HCEC 1CT (cell line): ENCODE results near the gene TUBAL3.

ENCODE experiments used
- DNase-seq: peaks from one replicate; pipeline ENCODE4 v3.0.0-alpha.2; 2017

The TUBAL3 gene

GRCh38 chr10:5376450-5376849, 28.2 kb downstream of the TUBAL3 start:
- no peak for DNase-seq

GRCh38 chr10:5373891-5374611, 30.6 kb downstream of the TUBAL3 start:
- DNase-seq, result no peak

GRCh38 chr10:5373307-5373706, 31.3 kb downstream of the TUBAL3 start:
- DNase-seq, result no peak

DNA sequence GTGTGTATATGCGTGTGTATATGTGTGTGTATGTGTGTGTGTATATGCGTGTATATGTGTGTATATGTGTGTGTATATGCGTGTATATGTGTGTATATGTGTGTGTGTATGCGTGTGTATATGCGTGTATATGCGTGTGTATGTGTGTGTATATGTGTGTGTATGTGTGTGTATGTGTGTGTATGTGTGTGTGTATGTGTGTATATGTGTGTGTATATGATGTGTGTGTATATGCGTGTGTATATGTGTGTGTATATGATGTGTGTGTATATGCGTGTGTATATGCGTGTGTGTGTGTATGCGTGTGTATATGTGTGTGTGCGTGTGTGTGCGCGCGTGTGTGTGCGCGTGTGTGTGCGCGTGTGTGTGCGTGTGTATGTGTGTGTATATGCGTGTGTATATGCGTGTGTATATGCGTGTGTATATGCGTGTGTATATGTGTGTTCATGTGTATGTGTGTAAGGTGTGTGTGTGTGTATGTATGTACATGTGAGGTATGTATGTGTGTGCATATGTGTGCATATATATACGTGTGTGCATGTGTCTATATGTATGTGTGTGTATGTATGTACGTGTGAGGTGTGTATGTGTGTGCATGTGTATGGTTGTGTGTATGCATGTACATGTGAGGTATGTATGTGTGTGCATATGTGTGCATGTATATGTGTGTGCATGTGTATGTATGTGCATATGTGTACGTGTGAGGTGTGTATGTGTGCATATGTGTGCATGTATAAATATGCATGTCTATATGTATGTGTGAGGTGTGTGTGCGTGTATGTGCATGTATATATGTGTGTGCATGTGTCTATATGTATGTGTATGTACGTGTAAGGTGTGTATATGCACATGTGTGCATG, 33.9 kb downstream of the TUBAL3 start:
- no peak for DNase-seq

DNA sequence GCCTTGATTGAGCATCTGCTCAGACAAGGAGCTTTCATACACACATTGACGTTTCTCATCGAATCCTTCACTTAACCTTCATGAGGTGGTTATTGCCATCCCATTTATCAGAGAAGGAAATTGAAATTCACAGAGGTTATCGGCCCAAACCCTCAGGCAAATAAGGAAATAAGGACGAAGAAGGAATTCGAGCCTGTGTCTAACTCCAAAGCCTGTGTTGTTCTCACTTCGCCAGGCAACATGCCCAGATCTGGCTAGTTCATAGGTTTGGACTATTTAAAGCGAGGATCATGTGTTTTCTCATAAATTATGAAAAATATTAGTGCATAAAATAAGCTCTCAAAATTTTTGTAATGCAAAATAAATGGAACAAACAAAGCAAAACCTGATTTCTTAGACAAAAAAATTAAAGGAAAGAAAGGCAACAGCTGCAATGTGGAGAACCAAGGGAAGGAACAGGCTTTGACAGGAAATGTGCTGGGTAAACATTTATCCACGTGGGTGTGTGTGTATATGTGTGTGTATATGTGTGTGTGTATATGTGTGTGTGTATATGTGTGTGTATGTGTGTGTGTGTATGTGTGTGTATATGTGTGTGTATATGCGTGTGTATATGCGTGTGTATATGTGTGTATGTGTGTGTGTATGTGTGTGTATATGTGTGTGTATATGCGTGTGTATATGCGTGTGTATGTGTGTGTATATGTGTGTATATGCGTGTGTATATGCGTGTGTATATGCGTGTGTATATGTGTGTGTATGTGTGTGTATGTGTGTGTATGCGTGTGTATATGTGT, 35.1 kb downstream of the TUBAL3 start:
- no peak for DNase-seq

DNA sequence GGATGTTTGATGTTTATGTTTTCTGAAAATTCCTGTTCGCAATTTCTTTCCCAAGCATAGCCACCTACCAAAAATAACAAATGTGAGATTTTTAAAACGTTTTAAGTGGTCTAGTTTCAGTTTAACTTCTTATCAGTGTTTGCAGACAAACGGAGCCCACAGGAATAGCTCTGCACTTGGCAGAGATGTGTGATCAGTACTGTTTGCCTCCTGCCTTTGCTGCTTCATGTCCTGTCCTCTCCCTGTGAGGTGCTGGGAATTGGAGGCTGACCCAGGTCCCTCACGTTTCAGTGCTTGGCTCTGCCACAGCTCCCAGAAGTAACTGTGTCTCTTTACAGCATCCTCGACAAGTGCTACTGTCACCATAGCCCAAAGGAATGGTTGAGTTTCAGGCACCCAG, 38.7 kb downstream of the TUBAL3 start:
- DNase-seq, result no peak

GRCh38 chr10:5364890-5365338, 39.7 kb downstream of the TUBAL3 start, which contains the start of gene UCN3:
Gene UCN3, plus strand, starts transcription at chr10:5364966. Its CDS starts 8,755 bp downstream, at chr10:5373721.
- no peak for DNase-seq

- no peak for DNase-seq
Measured at GRCh38 chr10:5364374-5364773, 40.3 kb downstream of the TUBAL3 start.

GRCh38 chr10:5362873-5363272, 41.8 kb downstream of the TUBAL3 start:
- no peak for DNase-seq

GRCh38 chr10:5361966-5362365, 42.7 kb downstream of the TUBAL3 start:
- DNase-seq, result no peak

DNA sequence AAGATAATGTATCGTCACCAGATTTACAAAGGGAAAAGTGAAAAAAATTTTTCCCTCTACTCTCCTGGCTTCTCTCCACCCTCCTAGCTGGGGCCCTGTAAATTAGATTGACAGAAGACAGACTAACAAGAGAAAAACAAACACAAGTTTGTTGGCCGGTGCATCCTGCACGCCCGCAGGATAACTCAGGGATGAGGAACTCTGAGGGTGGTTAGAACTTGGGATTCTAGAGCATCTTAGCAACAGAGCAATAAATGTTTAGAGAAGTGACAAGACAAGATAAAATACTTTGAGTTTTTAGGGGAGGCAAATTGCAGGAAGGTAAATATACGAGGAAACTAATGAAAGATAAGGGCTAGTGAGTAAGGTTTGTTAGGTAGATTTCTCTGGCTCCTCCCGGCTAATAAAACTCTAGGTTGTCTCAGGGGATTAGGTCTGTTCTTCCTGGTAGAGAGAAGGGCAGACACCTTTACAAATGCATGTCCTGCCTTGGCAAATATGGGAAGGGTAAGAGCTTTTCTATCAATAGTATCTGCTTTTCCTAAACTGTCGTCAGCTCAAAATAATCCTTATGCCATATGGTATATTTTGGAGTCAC, 44.2 kb downstream of the TUBAL3 start:
- no peak for DNase-seq

GRCh38 chr10:5356302-5356763, 48.3 kb downstream of the TUBAL3 start:
- DNase-seq, result no peak

DNA sequence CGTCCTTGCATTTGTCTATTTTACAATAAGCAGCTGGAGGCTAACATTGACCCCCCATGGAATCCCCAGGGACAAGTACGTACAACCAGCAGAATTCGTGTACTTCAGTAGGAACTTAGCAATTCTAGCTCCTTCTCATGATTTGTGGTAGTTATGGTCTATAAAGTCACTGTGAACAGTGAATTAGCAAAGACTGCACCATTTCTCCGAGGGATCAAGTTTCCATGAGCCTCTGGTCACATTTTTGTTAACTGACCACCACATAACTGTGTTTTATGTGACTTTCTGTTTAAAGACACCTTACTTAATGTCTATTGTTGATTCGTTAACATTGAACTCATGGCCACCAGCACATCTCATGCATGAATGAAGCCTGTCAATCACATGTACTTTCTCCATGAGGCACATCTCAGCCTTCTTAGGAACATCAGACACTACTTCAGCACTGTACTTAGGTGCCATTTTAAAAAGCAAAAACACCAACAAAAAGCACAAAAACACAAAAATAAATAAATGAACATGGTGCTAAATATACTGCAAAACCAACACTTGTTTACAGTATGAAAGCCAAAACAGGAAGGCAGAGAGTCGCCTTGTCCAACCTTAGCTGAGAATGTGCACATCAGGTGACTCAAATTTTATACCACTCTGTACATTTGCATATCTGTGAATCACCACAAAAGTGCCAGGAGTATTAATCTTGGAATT, 48.9 kb downstream of the TUBAL3 start:
- no peak for DNase-seq

DNA sequence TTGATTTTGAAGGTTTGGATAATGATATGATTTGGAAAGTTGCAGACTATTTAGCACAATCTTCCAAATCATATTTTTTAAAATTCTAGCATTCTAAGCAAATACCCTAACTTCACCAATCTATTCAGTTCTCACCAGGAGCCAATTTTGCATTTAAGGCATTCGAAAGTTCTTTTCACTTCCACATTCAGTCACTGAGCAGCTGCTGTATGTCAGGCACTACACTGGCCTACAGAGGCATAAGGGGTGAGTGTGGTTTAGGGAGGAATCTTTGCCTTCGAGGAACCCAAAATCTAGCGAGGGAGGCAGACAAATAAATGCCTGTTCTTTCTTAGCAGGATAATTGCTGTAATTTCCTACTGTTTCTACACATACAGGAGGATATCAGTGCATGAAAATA, 50.6 kb downstream of the TUBAL3 start:
- no peak for DNase-seq

DNA sequence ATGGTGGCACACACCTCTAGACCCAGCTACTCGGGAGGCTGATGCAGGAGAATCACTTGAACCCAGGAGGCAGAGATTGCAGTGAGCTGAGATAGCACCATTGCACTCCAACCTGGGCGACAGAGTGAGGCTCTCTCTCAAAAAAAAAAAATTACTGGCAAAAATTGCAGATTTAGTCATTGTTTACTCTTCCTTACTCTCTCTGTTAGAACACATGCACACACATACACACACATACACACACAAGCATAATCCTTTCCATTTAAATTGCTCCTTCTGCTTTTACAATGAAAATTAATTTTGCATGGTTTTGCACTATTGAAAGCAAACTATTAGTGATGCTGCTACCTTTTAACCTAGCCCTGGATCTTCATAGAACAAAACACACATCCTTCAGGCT, 55.3 kb downstream of the TUBAL3 start:
- no peak for DNase-seq

DNA sequence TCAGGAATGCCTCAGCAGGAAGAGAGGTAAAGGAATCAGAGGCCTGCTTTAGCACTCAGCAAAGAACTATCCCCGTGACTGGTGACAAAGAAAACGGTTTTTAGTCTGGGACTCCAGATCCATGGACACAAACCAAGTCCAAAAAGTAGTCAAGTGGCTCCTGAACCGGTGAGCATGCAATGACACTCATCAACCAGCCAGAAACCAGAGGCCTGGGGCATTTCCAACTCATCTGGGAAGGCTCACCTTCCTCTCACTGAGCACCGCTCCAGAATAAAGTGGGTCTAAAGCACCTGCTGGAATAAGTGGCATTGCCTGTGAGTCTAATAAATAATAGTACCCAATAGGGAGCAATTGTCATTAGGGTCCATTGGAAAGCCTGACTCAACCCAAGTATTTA, 57.7 kb downstream of the TUBAL3 start:
- no peak for DNase-seq

DNA sequence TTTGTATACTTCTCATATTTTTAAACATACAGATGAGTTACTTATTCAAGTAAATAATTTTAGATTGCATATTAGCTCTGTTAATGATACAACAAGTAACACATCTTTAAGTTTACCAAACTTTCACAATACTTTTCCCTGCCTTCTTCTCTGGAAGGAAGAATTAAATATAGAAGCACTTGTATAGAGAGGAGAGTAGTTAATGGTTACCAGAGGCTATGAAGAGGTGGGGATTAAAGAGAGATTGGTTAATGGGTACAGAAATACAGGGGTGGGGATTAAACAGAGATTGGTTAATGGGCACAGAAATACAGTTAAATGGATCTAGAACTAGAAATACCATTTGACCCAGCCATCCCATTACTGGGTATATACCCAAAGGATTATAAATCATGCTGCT, 59.9 kb downstream of the TUBAL3 start:
- DNase-seq, result no peak

- no peak for DNase-seq
Measured at GRCh38 chr10:5343979-5344378, 60.6 kb downstream of the TUBAL3 start.

GRCh38 chr10:5343561-5343960, 61.1 kb downstream of the TUBAL3 start:
- DNase-seq, result peak; percentile 17
